Neural progenitor cell (in vitro differentiated cells): ENCODE measurements around the gene INTS11. TPM values are rescaled to one million over a fixed set of nuclear protein-coding genes. Genes with fewer than 3 reads are reported as not detected.

Experiments
- DNase-seq: peaks from one replicate; pipeline ENCODE4 v3.0.0-alpha.2; 2016; ENCODE audit warnings: low spot score
- H2AFZ ChIP-seq: fragments of 200-600 bp; sonication (generic); replicated peaks from 2 replicates; pipeline ENCODE4 v1.6.1; 2016; ENCODE audit warnings: antibody characterized with exemption
- H3F3A ChIP-seq: fragments of 200-600 bp; sonication (generic); 2 replicates; pipeline ENCODE4 v1.6.1; 2016; ENCODE audit warnings: antibody characterized with exemption, low read depth
- H3K27ac ChIP-seq: fragments of 200-600 bp; sonication (generic); 2 replicates; pipeline ENCODE4 v1.5.1; 2016; ENCODE audit warnings: mild to moderate bottlenecking
- H3K27me3 ChIP-seq: fragments of 200-600 bp; sonication (generic); 2 replicates; pipeline ENCODE4 v1.6.1; 2016; ENCODE audit warnings: mild to moderate bottlenecking, moderate library complexity
- H3K36me3 ChIP-seq: fragments of 200-600 bp; sonication (generic); 2 replicates; pipeline ENCODE4 v1.5.1; 2016
- H3K4me1 ChIP-seq: fragments of 200-600 bp; sonication (generic); 2 replicates; pipeline ENCODE4 v1.6.1; 2016; ENCODE audit warnings: mixed run types
- H3K4me2 ChIP-seq: fragments of 200-600 bp; sonication (generic); 2 replicates; pipeline ENCODE4 v1.6.1; 2016
- H3K4me3 ChIP-seq: fragments of 200-600 bp; sonication (generic); 2 replicates; pipeline ENCODE4 v1.5.1; 2016
- H3K79me2 ChIP-seq: fragments of 200-600 bp; sonication (generic); 2 replicates; pipeline ENCODE4 v1.6.1; 2016; ENCODE audit warnings: low read depth
- H3K9ac ChIP-seq: fragments of 200-600 bp; sonication (generic); 2 replicates; pipeline ENCODE4 v1.6.1; 2016
- H3K9me3 ChIP-seq: fragments of 200-600 bp; sonication (generic); 2 replicates; pipeline ENCODE4 v1.5.1; 2016; ENCODE audit warnings: low read depth
- H4K20me1 ChIP-seq: fragments of 200-600 bp; sonication (generic); 2 replicates; pipeline ENCODE4 v1.6.1; 2016; ENCODE audit warnings: low read depth
- H3K27ac Mint-ChIP-seq: 3 replicates; pipeline ENCODE4 v1.8.0; 2021; ENCODE audit warnings: mixed read lengths
- H3K27me3 Mint-ChIP-seq: 2 replicates; pipeline ENCODE4 v1.8.0; 2022; ENCODE audit warnings: low read depth, mild to moderate bottlenecking, inconsistent platforms, moderate library complexity, mixed read lengths; ENCODE audit not compliant: insufficient read depth
- H3K36me3 Mint-ChIP-seq: 3 replicates; pipeline ENCODE4 v1.8.0; 2021; ENCODE audit warnings: mixed read lengths
- H3K4me1 Mint-ChIP-seq: 3 replicates; pipeline ENCODE4 v1.8.0; 2021; ENCODE audit warnings: mixed read lengths
- H3K4me3 Mint-ChIP-seq: 3 replicates; pipeline ENCODE4 v1.8.0; 2021; ENCODE audit warnings: mild to moderate bottlenecking, moderate library complexity, mixed read lengths
- H3K9me3 Mint-ChIP-seq: 3 replicates; pipeline ENCODE4 v1.8.0; 2020; ENCODE audit warnings: mixed read lengths
- EZH2 ChIP-seq: fragments of 200-600 bp; sonication (generic); IDR thresholded peaks from 2 replicates; pipeline ENCODE4 v1.6.1; 2017; ENCODE audit warnings: antibody characterized with exemption, mild to moderate bottlenecking, moderate library complexity
- EZH2phosphoT487 ChIP-seq: fragments of 200-600 bp; sonication (generic); IDR thresholded peaks from 2 replicates; pipeline ENCODE4 v1.6.1; 2017; ENCODE audit warnings: antibody characterized with exemption
- total RNA-seq: library from RNA; depleted of rRNA; stranded (reverse); fragments of >200 nt; gene quantifications from 2 replicates; pipeline ENCODE4 v1.2.3, GENCODE V29; 2015; ENCODE audit warnings: low replicate concordance
- TF ChIP-seq, protein P1 (sequence below): fragments of 200-600 bp; sonication (generic); IDR thresholded peaks from 2 replicates; pipeline ENCODE4 v1.5.1; 2017; ENCODE audit warnings: antibody characterized with exemption, mild to moderate bottlenecking

The INTS11 gene
- total RNA-seq, 1 donor from 2014 or later: 62.4 TPM

DNA sequence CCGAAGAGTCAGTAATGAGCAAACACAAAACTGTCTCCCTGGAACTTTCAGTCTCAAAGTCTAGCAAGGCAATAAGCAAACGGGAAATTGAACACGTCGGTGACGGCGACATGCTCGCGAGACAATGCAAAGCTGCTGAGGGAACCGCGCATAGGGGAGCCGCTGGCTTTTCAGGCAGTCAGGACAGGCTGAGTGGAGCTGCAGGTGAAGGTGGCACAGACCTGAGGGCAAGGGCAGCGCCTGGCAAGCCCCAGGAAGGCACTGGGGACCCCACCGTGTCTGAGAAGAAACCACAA is 4.9 kb downstream of the INTS11 start:
- Histone ChIP-seq H3K27me3 (no peaks in the 10 kb centered on the region), H4K20me1 (peaks cover 83% of the 10 kb centered on the region), H3K36me3 (no peaks in the 10 kb centered on the region), H3K4me3 (no peak overlapping the region), H3K79me2 (peaks cover 80% of the 10 kb centered on the region), H3F3A (peaks cover 14% of the 10 kb centered on the region), H3K4me1 (peaks cover 7% of the 10 kb centered on the region), H3K9me3 (no peaks in the 10 kb centered on the region), H3K9ac (no peak overlapping the region), H3K27ac (no peak overlapping the region), H3K4me2 (no peak overlapping the region), H2AFZ (no peak overlapping the region)
- H3K36me3 Mint-ChIP-seq: peaks cover 12% of the 10 kb centered on the region
- no peak for DNase-seq
- no peaks in the 10 kb centered on the region for H3K9me3 Mint-ChIP-seq
- TF ChIP-seq, protein P1, sequence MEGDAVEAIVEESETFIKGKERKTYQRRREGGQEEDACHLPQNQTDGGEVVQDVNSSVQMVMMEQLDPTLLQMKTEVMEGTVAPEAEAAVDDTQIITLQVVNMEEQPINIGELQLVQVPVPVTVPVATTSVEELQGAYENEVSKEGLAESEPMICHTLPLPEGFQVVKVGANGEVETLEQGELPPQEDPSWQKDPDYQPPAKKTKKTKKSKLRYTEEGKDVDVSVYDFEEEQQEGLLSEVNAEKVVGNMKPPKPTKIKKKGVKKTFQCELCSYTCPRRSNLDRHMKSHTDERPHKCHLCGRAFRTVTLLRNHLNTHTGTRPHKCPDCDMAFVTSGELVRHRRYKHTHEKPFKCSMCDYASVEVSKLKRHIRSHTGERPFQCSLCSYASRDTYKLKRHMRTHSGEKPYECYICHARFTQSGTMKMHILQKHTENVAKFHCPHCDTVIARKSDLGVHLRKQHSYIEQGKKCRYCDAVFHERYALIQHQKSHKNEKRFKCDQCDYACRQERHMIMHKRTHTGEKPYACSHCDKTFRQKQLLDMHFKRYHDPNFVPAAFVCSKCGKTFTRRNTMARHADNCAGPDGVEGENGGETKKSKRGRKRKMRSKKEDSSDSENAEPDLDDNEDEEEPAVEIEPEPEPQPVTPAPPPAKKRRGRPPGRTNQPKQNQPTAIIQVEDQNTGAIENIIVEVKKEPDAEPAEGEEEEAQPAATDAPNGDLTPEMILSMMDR: no peak
- TF ChIP-seq EZH2phosphoT487: no peak
- TF ChIP-seq EZH2: no peak
- no peak overlapping the region for H3K4me3 Mint-ChIP-seq
- H3K27me3 Mint-ChIP-seq: peaks cover 14% of the 10 kb centered on the region
- peaks cover 18% of the 10 kb centered on the region for H3K4me1 Mint-ChIP-seq
- H3K27ac Mint-ChIP-seq: no peak overlapping the region

DNA sequence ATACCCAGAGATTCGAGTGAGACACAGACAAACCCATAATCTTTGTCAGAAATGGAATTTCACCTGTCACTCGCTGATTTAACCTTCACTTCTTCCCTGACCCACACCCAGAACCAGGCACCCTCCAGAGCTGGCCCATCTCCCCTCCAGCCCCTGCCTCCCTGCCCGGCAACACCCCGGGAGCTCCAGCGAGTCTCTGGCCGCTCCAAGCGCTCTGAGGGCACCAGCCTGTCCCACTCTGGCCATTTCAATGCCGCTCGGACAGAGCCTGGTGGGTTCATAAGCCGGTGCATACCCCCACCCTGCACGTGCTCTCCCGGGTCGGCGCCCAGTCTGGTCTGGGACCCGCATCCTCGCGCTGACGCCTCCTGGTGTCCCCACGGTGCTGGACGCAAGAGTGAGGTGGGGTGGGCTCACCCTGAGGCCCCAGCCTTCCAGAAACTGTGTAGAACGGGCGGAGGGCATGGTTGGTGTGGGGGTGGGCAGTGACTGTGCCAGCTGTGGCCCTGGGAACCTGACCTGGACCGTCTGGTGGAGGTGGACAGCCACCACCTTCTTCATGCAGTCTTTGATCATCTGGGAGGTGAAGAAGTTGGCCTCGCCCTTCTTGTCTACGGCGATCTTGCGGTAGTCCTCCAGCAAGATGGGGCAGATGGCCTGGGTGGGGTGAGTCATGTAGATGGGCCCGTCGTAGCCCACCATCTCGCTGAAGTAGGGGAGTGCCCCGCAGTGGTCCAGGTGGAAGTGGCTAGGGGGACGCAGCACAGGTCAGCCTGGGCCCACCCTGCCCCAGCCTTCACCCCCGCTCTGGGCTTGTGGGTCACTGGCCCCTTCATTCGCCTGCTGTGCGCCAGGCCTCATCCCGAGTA is 5.4 kb downstream of the INTS11 start:
- Mint-ChIP-seq H3K36me3 (peaks cover 12% of the 10 kb centered on the region), H3K27me3 (peaks cover 14% of the 10 kb centered on the region), H3K4me1 (peaks cover 18% of the 10 kb centered on the region), H3K9me3 (no peaks in the 10 kb centered on the region), H3K4me3 (no peak overlapping the region), H3K27ac (no peak overlapping the region)
- no peak overlapping the region for H3K27ac ChIP-seq
- no peak overlapping the region for H3K4me3 ChIP-seq
- DNase-seq: no peak
- H2AFZ ChIP-seq: no peak overlapping the region
- no peak overlapping the region for H3K9ac ChIP-seq
- H4K20me1 ChIP-seq: peaks cover 87% of the 10 kb centered on the region
- H3K9me3 ChIP-seq: no peaks in the 10 kb centered on the region
- H3F3A ChIP-seq: peaks cover 14% of the 10 kb centered on the region
- peaks cover 76% of the 10 kb centered on the region for H3K79me2 ChIP-seq
- H3K4me1 ChIP-seq: peaks cover 7% of the 10 kb centered on the region
- no peak overlapping the region for H3K4me2 ChIP-seq
- H3K27me3 ChIP-seq: no peaks in the 10 kb centered on the region
- TF ChIP-seq, protein P1: no peak
- TF ChIP-seq EZH2 (no peak), EZH2phosphoT487 (no peak)
- H3K36me3 ChIP-seq: no peaks in the 10 kb centered on the region

GRCh38 chr1:1318131-1318652 is 6.3 kb downstream of the INTS11 start:
- peaks cover 82% of the 10 kb centered on the region for H4K20me1 ChIP-seq
- Mint-ChIP-seq H3K4me1 (peaks cover 12% of the 10 kb centered on the region), H3K9me3 (no peaks in the 10 kb centered on the region), H3K27me3 (peaks cover 14% of the 10 kb centered on the region), H3K4me3 (no peak overlapping the region), H3K27ac (no peak overlapping the region), H3K36me3 (peaks cover 11% of the 10 kb centered on the region)
- no peak overlapping the region for H3K27ac ChIP-seq
- H3K4me1 ChIP-seq: peaks cover 7% of the 10 kb centered on the region
- no peak overlapping the region for H3K4me2 ChIP-seq
- H3K9ac ChIP-seq: no peak overlapping the region
- no peaks in the 10 kb centered on the region for H3K36me3 ChIP-seq
- H3K9me3 ChIP-seq: no peaks in the 10 kb centered on the region
- H3K79me2 ChIP-seq: peaks cover 70% of the 10 kb centered on the region
- H2AFZ ChIP-seq: no peak overlapping the region
- no peak overlapping the region for H3K4me3 ChIP-seq
- H3F3A ChIP-seq: peaks cover 14% of the 10 kb centered on the region
- no peak for DNase-seq
- TF ChIP-seq EZH2 (no peak), EZH2phosphoT487 (no peak)
- TF ChIP-seq, protein P1: no peak
- no peaks in the 10 kb centered on the region for H3K27me3 ChIP-seq
